Hypothalamus (tissue), 51 donors: Measurements from ENCODE around the gene CPEB1.

Experiments
- DNase-seq, 51 donors: peaks; one replicate each; lab custom pipeline; 2025; lab: John Stamatoyannopoulos, UW

Gene CPEB1

GRCh38 chr15:82647045-82647834 is at the start of gene CPEB1:
TSS of gene CPEB1 (minus strand) at chr15:82647363. CDS start at chr15:82628459, 18,904 bp downstream.
- peak in 48 of 51 donors; percentile 11 to 86 (median 64) for DNase-seq

- no peak for DNase-seq
Observed at GRCh38 chr15:82692171-82692570, 45.0 kb upstream of the CPEB1 start.

GRCh38 chr15:82689147-82689546 is 42.0 kb upstream of the CPEB1 start:
- no peak for DNase-seq

GRCh38 chr15:82688691-82689090 is 41.5 kb upstream of the CPEB1 start:
- DNase-seq = no peak

- no peak for DNase-seq
Observed at GRCh38 chr15:82681371-82681770, 34.2 kb upstream of the CPEB1 start.

GRCh38 chr15:82680200-82681102 is 33.3 kb upstream of the CPEB1 start:
- DNase-seq = peak in 6 of 51 donors; percentile 6 to 23 (median 9)

GRCh38 chr15:82679626-82680199 is 32.5 kb upstream of the CPEB1 start:
- DNase-seq = no peak

- DNase-seq = no peak
Observed at GRCh38 chr15:82677720-82678323, 30.7 kb upstream of the CPEB1 start.

GRCh38 chr15:82674873-82675272 is 27.7 kb upstream of the CPEB1 start:
- no peak for DNase-seq

- no peak for DNase-seq
Observed at GRCh38 chr15:82670699-82671098, 23.5 kb upstream of the CPEB1 start.

GRCh38 chr15:82666606-82667005 is 19.4 kb upstream of the CPEB1 start:
- DNase-seq = no peak

GRCh38 chr15:82664021-82664420 is 16.9 kb upstream of the CPEB1 start:
- no peak for DNase-seq

- DNase-seq = peak in 4 of 51 donors; percentile 3 to 26 (median 16)
Observed at GRCh38 chr15:82663186-82663600, 16.0 kb upstream of the CPEB1 start.

- no peak for DNase-seq
Observed at GRCh38 chr15:82662641-82663040, 15.5 kb upstream of the CPEB1 start.

- DNase-seq = peak in 1 of 51 donors; percentile 18
Observed at GRCh38 chr15:82660378-82660777, 13.2 kb upstream of the CPEB1 start.

- no peak for DNase-seq
Observed at GRCh38 chr15:82656641-82657266, 9.6 kb upstream of the CPEB1 start.

- DNase-seq = no peak
Observed at GRCh38 chr15:82655606-82656005, 8.4 kb upstream of the CPEB1 start.

- DNase-seq = peak in 1 of 51 donors; percentile 36
Observed at GRCh38 chr15:82653483-82654168, 6.5 kb upstream of the CPEB1 start.

GRCh38 chr15:82651708-82652107 is 4.5 kb upstream of the CPEB1 start:
- no peak for DNase-seq
